H1 (cell line): ENCODE measurements around the gene COL6A5. TPM values are rescaled to one million over a fixed set of nuclear protein-coding genes. Genes with fewer than 3 reads are reported as not detected.

Experiments used
- CTCF ChIA-PET: fragments of 300-600 bp; sonication (Branson Sonifier 250); formaldehyde crosslinking; loops from one replicate; lab custom pipeline; 2021; ENCODE audit not compliant: partially characterized antibody; lab: Charles Lee
- POLR2A ChIA-PET: fragments of 300-600 bp; sonication (Branson Sonifier 250); formaldehyde crosslinking; loops from one replicate; lab custom pipeline; 2021; ENCODE audit warnings: inconsistent platforms; ENCODE audit not compliant: partially characterized antibody; lab: Charles Lee
- DNase-seq, 2 experiments: peaks; one replicate each; pipeline versions ENCODE4 v3.0.0 to v3.0.0-alpha.2; 2010 to 2022; ENCODE audit warnings: low spot score in 2 of 2, low read depth in 1 of 2, mixed read lengths in 1 of 2
- FAIRE-seq: peaks from 2 replicates; lab custom pipeline; 2011; peaks lifted over from hg19 to GRCh38; lab: Jason Lieb, UNC
- H2AFZ ChIP-seq: 2 replicates; pipeline ENCODE4 v1.8.1; 2012; ENCODE audit warnings: low read length, inconsistent platforms
- H2AK5ac ChIP-seq: 2 replicates; pipeline ENCODE4 v1.6.1; 2013; ENCODE audit warnings: low read depth, low read length
- H2BK120ac ChIP-seq: replicated peaks from 2 replicates; pipeline ENCODE3; 2013; ENCODE audit warnings: low read depth, low read length, inconsistent platforms
- H2BK12ac ChIP-seq: 2 replicates; pipeline ENCODE4 v1.6.1; 2013; ENCODE audit warnings: low read depth, low read length
- H2BK15ac ChIP-seq: 2 replicates; pipeline ENCODE4 v1.6.1; 2013; ENCODE audit warnings: low read length
- H2BK20ac ChIP-seq: 2 replicates; pipeline ENCODE4 v1.6.1; 2013; ENCODE audit warnings: low read length
- H2BK5ac ChIP-seq: 2 replicates; pipeline ENCODE4 v1.6.1; 2013; ENCODE audit warnings: low read depth, low read length
- H3K14ac ChIP-seq: 2 replicates; pipeline ENCODE4 v1.6.1; 2013; ENCODE audit warnings: inconsistent platforms; ENCODE audit not compliant: insufficient read length
- H3K18ac ChIP-seq: 2 replicates; pipeline ENCODE4 v1.6.1; 2013; ENCODE audit warnings: low read length; ENCODE audit errors: extremely low read depth
- H3K23ac ChIP-seq: 2 replicates; pipeline ENCODE4 v1.6.1; 2013; ENCODE audit warnings: inconsistent platforms; ENCODE audit not compliant: insufficient read length
- H3K23me2 ChIP-seq: 2 replicates; pipeline ENCODE4 v1.6.1; 2013; ENCODE audit warnings: low read depth, low read length
- H3K27ac ChIP-seq: 2 replicates; pipeline ENCODE4 v1.6.1; 2011; ENCODE audit warnings: low read depth, low read length, inconsistent platforms
- H3K27me3 ChIP-seq, 4 experiments: replicated peaks in 1 of 4; 1 replicate in 1 of 4; 2 replicates in 3 of 4; pipeline versions ENCODE4 v1.6.1 to v1.8.1; 2011 to 2013; ENCODE audit warnings: low read length in 3 of 4, mild to moderate bottlenecking in 3 of 4, inconsistent platforms in 2 of 4, mixed read lengths in 2 of 4, moderate library complexity in 1 of 4; ENCODE audit not compliant: control insufficient read depth in 3 of 4, insufficient read depth in 3 of 4; ENCODE audit errors: extremely low read depth in 1 of 4
- H3K36me3 ChIP-seq, 4 experiments: 2 replicates each; pipeline versions ENCODE4 v1.6.1 to v1.8.1; 2011 to 2013; ENCODE audit warnings: mild to moderate bottlenecking in 4 of 4, low read length in 3 of 4, moderate library complexity in 2 of 4, control low read depth in 1 of 4, inconsistent platforms in 1 of 4; ENCODE audit not compliant: insufficient read depth in 4 of 4, control insufficient read depth in 2 of 4
- H3K4ac ChIP-seq: replicated peaks from 2 replicates; pipeline ENCODE3; 2013; ENCODE audit warnings: low read length, low read depth, mixed read lengths, inconsistent platforms; ENCODE audit not compliant: insufficient read length
- H3K4me1 ChIP-seq, 4 experiments: replicated peaks in 1 of 4; 1 replicate in 1 of 4; 2 replicates in 3 of 4; pipeline versions ENCODE4 v1.6.1 to v1.8.1; 2011 to 2013; ENCODE audit warnings: low read length in 3 of 4, inconsistent platforms in 2 of 4, mixed read lengths in 1 of 4; ENCODE audit not compliant: insufficient read depth in 4 of 4, control insufficient read depth in 3 of 4
- H3K4me2 ChIP-seq, 2 experiments: 2 replicates each; pipeline versions ENCODE4 v1.6.1 to v1.8.1; 2011 to 2013; ENCODE audit warnings: low read depth in 2 of 2, low read length in 2 of 2, control low read depth in 1 of 2, inconsistent platforms in 1 of 2, mild to moderate bottlenecking in 1 of 2; ENCODE audit not compliant: insufficient read depth in 1 of 2
- H3K4me3 ChIP-seq, 4 experiments: fragments of 200-600, 300-600 bp in 1 of 4; sonication (generic), shearing (Covaris generic), sonication (Bioruptor Twin) in 1 of 4; 2 replicates each; pipeline versions ENCODE4 v1.5.1 to v1.8.1; 2011 to 2016; ENCODE audit warnings: low read length in 4 of 4, low read depth in 3 of 4, control low read depth in 2 of 4, inconsistent platforms in 2 of 4, mild to moderate bottlenecking in 2 of 4, mixed read lengths in 1 of 4, moderate library complexity in 1 of 4; ENCODE audit not compliant: insufficient read depth in 2 of 4; ENCODE audit errors: extremely low read depth in 1 of 4
- H3K56ac ChIP-seq: replicated peaks from 2 replicates; pipeline ENCODE3; 2013; ENCODE audit warnings: low read depth, mild to moderate bottlenecking, mixed read lengths, low read length, inconsistent platforms; ENCODE audit not compliant: insufficient read length
- H3K79me1 ChIP-seq: 2 replicates; pipeline ENCODE4 v1.6.1; 2013; ENCODE audit warnings: low read depth, low read length, control low read depth
- H3K79me2 ChIP-seq, 2 experiments: 2 replicates each; pipeline versions ENCODE4 v1.6.1 to v1.8.1; 2012 to 2013; ENCODE audit warnings: low read length in 2 of 2, mild to moderate bottlenecking in 2 of 2, inconsistent platforms in 1 of 2; ENCODE audit not compliant: insufficient read depth in 2 of 2, control insufficient read depth in 1 of 2
- H3K9ac ChIP-seq, 4 experiments: replicated peaks in 1 of 4; 1 replicate in 1 of 4; 2 replicates in 3 of 4; pipeline versions ENCODE4 v1.6.1 to v1.8.1; 2011 to 2013; ENCODE audit warnings: low read depth in 3 of 4, low read length in 3 of 4, control low read depth in 2 of 4, mild to moderate bottlenecking in 2 of 4, moderate library complexity in 2 of 4, inconsistent platforms in 1 of 4; ENCODE audit errors: extremely low read depth in 1 of 4
- H3K9me3 ChIP-seq, 2 experiments: 2 replicates each; pipeline versions ENCODE4 v1.6.1 to v1.8.1; 2012 to 2013; ENCODE audit warnings: mild to moderate bottlenecking in 2 of 2, moderate library complexity in 2 of 2, control low read depth in 1 of 2, inconsistent platforms in 1 of 2, low read depth in 1 of 2, low read length in 1 of 2, mixed read lengths in 1 of 2; ENCODE audit not compliant: insufficient read depth in 2 of 2
- H4K20me1 ChIP-seq, 2 experiments: replicated peaks in 1 of 2; 2 replicates each; pipeline versions ENCODE3 to v1.8.1; 2011 to 2013; ENCODE audit warnings: inconsistent platforms in 2 of 2, low read length in 2 of 2, mild to moderate bottlenecking in 1 of 2; ENCODE audit not compliant: insufficient read depth in 2 of 2, control insufficient read depth in 1 of 2
- H4K5ac ChIP-seq: 2 replicates; pipeline ENCODE4 v1.6.1; 2013; ENCODE audit warnings: low read length, low read depth, mixed read lengths, inconsistent platforms; ENCODE audit not compliant: insufficient read length
- H4K8ac ChIP-seq: 2 replicates; pipeline ENCODE4 v1.8.0; 2013; ENCODE audit warnings: mild to moderate bottlenecking, moderate library complexity, low read length, inconsistent platforms; ENCODE audit not compliant: insufficient read depth; ENCODE audit errors: extremely low read depth
- H4K91ac ChIP-seq: replicated peaks from 2 replicates; pipeline ENCODE3; 2013; ENCODE audit warnings: low read length, mixed read lengths, inconsistent platforms; ENCODE audit not compliant: insufficient read length
- ASH2L ChIP-seq: fragments of 200-600, 300-600 bp; sonication (generic); IDR thresholded peaks from one replicate; pipeline ENCODE4 v1.7.1; 2017; ENCODE audit warnings: low read length
- ATF2 ChIP-seq: IDR thresholded peaks from 2 replicates; pipeline ENCODE4 v1.6.1; 2012; ENCODE audit warnings: low read length, inconsistent platforms
- CREB1 ChIP-seq: IDR thresholded peaks from 2 replicates; pipeline ENCODE4 v1.6.1; 2012; ENCODE audit warnings: inconsistent platforms
- CTBP2 ChIP-seq: IDR thresholded peaks from 2 replicates; pipeline ENCODE4 v1.7.0; 2011; ENCODE audit warnings: borderline replicate concordance, mild to moderate bottlenecking, moderate library complexity, mixed read lengths, low read length; ENCODE audit not compliant: insufficient read depth, insufficient read length
- EZH2 ChIP-seq: fragments of 200-600 bp; sonication (generic); IDR thresholded peaks from 2 replicates; pipeline ENCODE4 v1.7.1; 2012; ENCODE audit warnings: low read depth, mild to moderate bottlenecking, moderate library complexity, low read length, inconsistent platforms; ENCODE audit not compliant: severe bottlenecking
- HDAC6 ChIP-seq: IDR thresholded peaks from one replicate; pipeline ENCODE4 v1.7.1; 2012; ENCODE audit warnings: low read depth, mild to moderate bottlenecking, inconsistent platforms, low read length, moderate library complexity
- JUN ChIP-seq: IDR thresholded peaks from 2 replicates; pipeline ENCODE4 v1.6.1; 2011; ENCODE audit warnings: low read depth, mild to moderate bottlenecking, improper control_type of control experiment, low read length
- JUND ChIP-seq: IDR thresholded peaks from 2 replicates; pipeline ENCODE4 v1.6.1; 2011; ENCODE audit warnings: mild to moderate bottlenecking, improper control_type of control experiment, low read length
- KDM5A ChIP-seq: fragments of 200-600 bp; IDR thresholded peaks from 2 replicates; pipeline ENCODE4 v1.7.1; 2012; ENCODE audit warnings: mild to moderate bottlenecking, low read length, inconsistent platforms, mixed read lengths
- MAFK ChIP-seq: IDR thresholded peaks from 2 replicates; pipeline ENCODE4 v1.6.1; 2012; ENCODE audit warnings: low read depth, mild to moderate bottlenecking, improper control_type of control experiment, low read length
- PHF8 ChIP-seq: fragments of 200-600 bp; sonication (generic); conservative IDR thresholded peaks from 2 replicates; pipeline ENCODE4 v1.7.1; 2012; ENCODE audit warnings: low read depth, mild to moderate bottlenecking, inconsistent platforms, low read length, moderate library complexity
- SAP30 ChIP-seq: fragments of 300-600 bp; sonication (generic); IDR thresholded peaks from 2 replicates; pipeline ENCODE4 v1.7.1; 2012; ENCODE audit warnings: low read length, moderate library complexity, mild to moderate bottlenecking, inconsistent platforms; ENCODE audit not compliant: insufficient read depth, insufficient replicate concordance
- TBP ChIP-seq: IDR thresholded peaks from 2 replicates; pipeline ENCODE4 v1.6.1; 2011; ENCODE audit warnings: low read depth, low read length, improper control_type of control experiment
- YY1 ChIP-seq: IDR thresholded peaks from 2 replicates; pipeline ENCODE4 v1.6.1; 2011; ENCODE audit warnings: low read depth, mild to moderate bottlenecking, low read length
- WGBS, 2 experiments: shearing (Covaris generic) in 1 of 2; methylation state at CpG; one replicate each; pipeline versions ENCODE4 v1.1.6 to v1.1.7; 2013 to 2015; ENCODE audit warnings: low lambda C conversion rate in 2 of 2, mixed read lengths in 2 of 2, inconsistent platforms in 1 of 2, low coverage in 1 of 2, missing lambda C conversion rate in 1 of 2; ENCODE audit not compliant: insufficient replicate concordance in 2 of 2, insufficient coverage in 1 of 2, insufficient read length in 1 of 2; ENCODE audit errors: extremely low coverage in 1 of 2, missing lambda C conversion rate in 1 of 2; 5-methylcytosine and 5-hydroxymethylcytosine counted together
- polyA plus RNA-seq, 7 experiments: library from polyadenylated mRNA; depleted of rRNA in 3 of 7; stranded (reverse) in 5 of 7; unstranded in 2 of 7; fragments of >200 nt in 5 of 7; fragments of 200-250 nt in 2 of 7; gene quantifications; 1 replicate in 5 of 7; 2 replicates in 1 of 7; 4 replicates in 1 of 7; pipeline versions ENCODE4 v1.2.1 to v1.2.3, GENCODE V29; 2011 to 2013; ENCODE audit warnings: missing spikeins in 2 of 7, mixed read lengths in 2 of 7
- total RNA-seq: library from RNA; stranded (reverse); fragmentation: NEBNext Ultra II Directional; extraction: Animal tissue kit (Norgen Biotek cat#: 25700); gene quantifications from 2 replicates; pipeline ENCODE4 v1.2.1, GENCODE V29; 2021

Gene COL6A5
- total and polyA plus RNA-seq, 2 of the 8 experiments (the other 6 are each of a cell fraction or from before 2014, with no cell fraction given), result 0.05 to 0.06 TPM

- H3K14ac ChIP-seq, result no peak overlapping the region
Observed at GRCh38 chr3:130374033-130374432, 28.6 kb downstream of the COL6A5 start.

More at GRCh38 chr3:130374033-130374432, 28.6 kb downstream of the COL6A5 start:
- Histone ChIP-seq H2BK5ac (no peak overlapping the region), H3K4ac (no peak overlapping the region), H3K56ac (no peak overlapping the region), H2AK5ac (no peak overlapping the region), H3K27me3 (no peaks in the 10 kb centered on the region), H2AFZ (no peak overlapping the region), H3K23me2 (no peaks in the 10 kb centered on the region), H3K79me2 (no peaks in the 10 kb centered on the region), H2BK15ac (no peak overlapping the region), H2BK120ac (no peak overlapping the region), H3K79me1 (no peaks in the 10 kb centered on the region), H4K8ac (no peak overlapping the region), H4K5ac (no peak overlapping the region), H3K4me1 (no peaks in the 10 kb centered on the region), H3K18ac (no peak overlapping the region), H3K4me3 (no peak overlapping the region), H4K91ac (no peak overlapping the region), H3K4me2 (no peak overlapping the region), H3K23ac (no peak overlapping the region), H3K9me3 (no peaks in the 10 kb centered on the region), H2BK20ac (no peak overlapping the region), H3K27ac (no peak overlapping the region), H2BK12ac (no peak overlapping the region), H3K36me3 (no peaks in the 10 kb centered on the region), H3K9ac (no peak overlapping the region), H4K20me1 (no peaks in the 10 kb centered on the region)
- ChIA-PET CTCF (interaction anchor here (0.6 to 1.5 kb wide), 2 partner anchors 10 to 161 kb away, joined by 3 to 5 read pairs; no protein-coding TSS in a partner anchor), POLR2A (no interaction called here)
- TF ChIP-seq ATF2, result no peak
- no peak for TF ChIP-seq CTBP2
- TF ChIP-seq JUN, result no peak
- no peak for TF ChIP-seq HDAC6
- no peak for TF ChIP-seq YY1
- no peak for TF ChIP-seq MAFK
- no peak for TF ChIP-seq JUND
- no peak for TF ChIP-seq TBP
- TF ChIP-seq SAP30, result no peak
- TF ChIP-seq KDM5A, result no peak
- no peak for TF ChIP-seq PHF8
- no peak for TF ChIP-seq EZH2
- TF ChIP-seq ASH2L, result no peak
- TF ChIP-seq CREB1, result no peak
- DNase-seq (no peak), FAIRE-seq (no peak)
- WGBS, 2 experiments, result 88% methylated on average over 3 of the region's 3 CpGs; no CpG with 5 or more reads in 1 of the 2 experiments
